Astrocyte (in vitro differentiated cells and primary cell): ENCODE results near the gene ASB2. TPM values are rescaled to one million over a fixed set of nuclear protein-coding genes. Genes with fewer than 3 reads are reported as not detected.

ENCODE experiments used
- DNase-seq: peaks from one replicate; pipeline ENCODE4 v3.0.0-alpha.2; 2010; ENCODE audit warnings: low read depth
- FAIRE-seq: peaks from 2 replicates; lab custom pipeline; 2011; peaks lifted over from hg19 to GRCh38; lab: Jason Lieb, UNC
- H2AFZ ChIP-seq: 2 replicates; pipeline ENCODE4 v1.6.0; 2012; ENCODE audit warnings: low read depth, low read length, inconsistent platforms
- H3K27ac ChIP-seq: 2 replicates; pipeline ENCODE4 v1.5.1; 2011; ENCODE audit warnings: low read depth, low read length, inconsistent platforms
- H3K27me3 ChIP-seq: 2 replicates; pipeline ENCODE4 v1.6.0; 2011; ENCODE audit warnings: low read length, inconsistent platforms; ENCODE audit not compliant: insufficient read depth
- H3K36me3 ChIP-seq: 2 replicates; pipeline ENCODE4 v1.5.1; 2011; ENCODE audit warnings: low read length, inconsistent platforms; ENCODE audit not compliant: insufficient read depth
- H3K4me1 ChIP-seq: 2 replicates; pipeline ENCODE4 v1.5.1; 2011; ENCODE audit warnings: low read length, inconsistent platforms; ENCODE audit not compliant: insufficient read depth
- H3K4me2 ChIP-seq: 2 replicates; pipeline ENCODE4 v1.6.0; 2012; ENCODE audit warnings: low read length, inconsistent platforms
- H3K4me3 ChIP-seq: 2 replicates; pipeline ENCODE4 v1.5.1; 2011; ENCODE audit warnings: low read depth, mild to moderate bottlenecking, low read length, inconsistent platforms; ENCODE audit not compliant: insufficient read depth
- H3K79me2 ChIP-seq: 2 replicates; pipeline ENCODE4 v1.6.0; 2012; ENCODE audit warnings: mild to moderate bottlenecking, low read length, inconsistent platforms; ENCODE audit not compliant: insufficient read depth
- H3K9ac ChIP-seq: 2 replicates; pipeline ENCODE4 v1.6.0; 2012; ENCODE audit warnings: mild to moderate bottlenecking, low read length, inconsistent platforms
- H3K9me3 ChIP-seq: 2 replicates; pipeline ENCODE4 v1.5.1; 2012; ENCODE audit warnings: low read depth, mild to moderate bottlenecking, low read length, inconsistent platforms; ENCODE audit not compliant: insufficient read depth
- H4K20me1 ChIP-seq: 2 replicates; pipeline ENCODE4 v1.6.0; 2012; ENCODE audit warnings: low read length, inconsistent platforms; ENCODE audit not compliant: insufficient read depth
- H3K27ac Mint-ChIP-seq: one replicate; pipeline ENCODE4 v1.8.0; 2021; ENCODE audit warnings: mild to moderate bottlenecking, mixed read lengths; ENCODE audit not compliant: unreplicated experiment
- H3K27me3 Mint-ChIP-seq: one replicate; pipeline ENCODE4 v1.8.0; 2021; ENCODE audit warnings: low read depth, mixed read lengths; ENCODE audit not compliant: unreplicated experiment
- H3K36me3 Mint-ChIP-seq: one replicate; pipeline ENCODE4 v1.8.0; 2021; ENCODE audit warnings: low read depth, mixed read lengths; ENCODE audit not compliant: unreplicated experiment
- H3K4me1 Mint-ChIP-seq: one replicate; pipeline ENCODE4 v1.8.0; 2021; ENCODE audit warnings: low read depth, mixed read lengths; ENCODE audit not compliant: unreplicated experiment
- H3K4me3 Mint-ChIP-seq: one replicate; pipeline ENCODE4 v1.8.0; 2021; ENCODE audit warnings: mild to moderate bottlenecking, moderate library complexity, mixed read lengths; ENCODE audit not compliant: unreplicated experiment
- H3K9me3 Mint-ChIP-seq: one replicate; pipeline ENCODE4 v1.8.0; 2021; ENCODE audit warnings: mild to moderate bottlenecking, mixed read lengths; ENCODE audit not compliant: unreplicated experiment
- CTCF ChIP-seq: IDR thresholded peaks from 2 replicates; pipeline ENCODE4 v1.5.1; 2011; ENCODE audit warnings: low read depth, mild to moderate bottlenecking, inconsistent platforms, low read length, moderate library complexity; ENCODE audit not compliant: insufficient read depth
- EZH2 ChIP-seq: IDR thresholded peaks from 2 replicates; pipeline ENCODE4 v1.6.1; 2012; ENCODE audit warnings: mild to moderate bottlenecking, low read length, inconsistent platforms; ENCODE audit not compliant: insufficient read depth
- total RNA-seq: library from RNA; stranded (reverse); gene quantifications from 2 replicates; pipeline ENCODE4 v1.2.1, GENCODE V29; 2021

ASB2 gene
- total RNA-seq, 1 donor from 2014 or later: 0.25 TPM

GRCh38 chr14:93964281-93964680, 12.1 kb downstream of the ASB2 start:
- H3K9ac ChIP-seq: no peak overlapping the region
- no peak for FAIRE-seq
- Mint-ChIP-seq H3K27ac (no peak overlapping the region), H3K36me3 (peaks cover 2% of the 10 kb centered on the region), H3K4me1 (peaks cover 37% of the 10 kb centered on the region), H3K4me3 (no peak overlapping the region), H3K9me3 (peaks cover 4% of the 10 kb centered on the region), H3K27me3 (peaks cover 42% of the 10 kb centered on the region)
- no peak overlapping the region for H3K27ac ChIP-seq
- no peak overlapping the region for H3K4me2 ChIP-seq
- TF ChIP-seq EZH2 (no peak), CTCF (no peak)
- H3K4me1 ChIP-seq: peaks cover 30% of the 10 kb centered on the region
- H2AFZ ChIP-seq: no peak overlapping the region
- no peak for DNase-seq
- H3K36me3 ChIP-seq: no peaks in the 10 kb centered on the region
- H3K27me3 ChIP-seq: no peaks in the 10 kb centered on the region
- H3K79me2 ChIP-seq: no peaks in the 10 kb centered on the region
- H3K9me3 ChIP-seq: peaks cover 7% of the 10 kb centered on the region
- peaks cover 4% of the 10 kb centered on the region for H4K20me1 ChIP-seq
- no peak overlapping the region for H3K4me3 ChIP-seq

GRCh38 chr14:93963692-93964091, 12.7 kb downstream of the ASB2 start:
- Mint-ChIP-seq H3K4me1 (peaks cover 43% of the 10 kb centered on the region), H3K27ac (no peak overlapping the region), H3K27me3 (peaks cover 37% of the 10 kb centered on the region), H3K9me3 (peaks cover 4% of the 10 kb centered on the region), H3K36me3 (peaks cover 2% of the 10 kb centered on the region), H3K4me3 (no peak overlapping the region)
- H3K4me1 ChIP-seq: peaks cover 35% of the 10 kb centered on the region
- no peak overlapping the region for H3K9ac ChIP-seq
- H3K36me3 ChIP-seq: no peaks in the 10 kb centered on the region
- no peaks in the 10 kb centered on the region for H3K79me2 ChIP-seq
- H3K27me3 ChIP-seq: no peaks in the 10 kb centered on the region
- peaks cover 7% of the 10 kb centered on the region for H3K9me3 ChIP-seq
- H4K20me1 ChIP-seq: peaks cover 4% of the 10 kb centered on the region
- H2AFZ ChIP-seq: no peak overlapping the region
- DNase-seq (no peak), FAIRE-seq (no peak)
- no peak overlapping the region for H3K27ac ChIP-seq
- TF ChIP-seq CTCF: no peak
- TF ChIP-seq EZH2: no peak
- no peak overlapping the region for H3K4me2 ChIP-seq
- H3K4me3 ChIP-seq: no peak overlapping the region

- FAIRE-seq (no peak), DNase-seq (peak; percentile 16)
- Histone ChIP-seq H3K27me3 (no peaks in the 10 kb centered on the region), H3K9ac (no peak overlapping the region), H4K20me1 (peaks cover 4% of the 10 kb centered on the region), H3K4me1 (peaks cover 39% of the 10 kb centered on the region), H3K4me2 (no peak overlapping the region), H2AFZ (no peak overlapping the region), H3K27ac (no peak overlapping the region), H3K9me3 (peaks cover 7% of the 10 kb centered on the region), H3K4me3 (no peak overlapping the region), H3K79me2 (no peaks in the 10 kb centered on the region), H3K36me3 (no peaks in the 10 kb centered on the region)
- peak overlapping the region; percentile 30 for H3K27ac Mint-ChIP-seq
- peaks cover 29% of the 10 kb centered on the region for H3K27me3 Mint-ChIP-seq
- peaks cover 4% of the 10 kb centered on the region for H3K9me3 Mint-ChIP-seq
- peaks cover 44% of the 10 kb centered on the region for H3K4me1 Mint-ChIP-seq
- peaks cover 2% of the 10 kb centered on the region for H3K36me3 Mint-ChIP-seq
- no peak overlapping the region for H3K4me3 Mint-ChIP-seq
- TF ChIP-seq CTCF (no peak), EZH2 (no peak)
Measured at GRCh38 chr14:93962701-93963601, 13.4 kb downstream of the ASB2 start.
